Measurements from ENCODE around the gene CACNA1I. TPM values are rescaled to one million over a fixed set of nuclear protein-coding genes. Genes with fewer than 3 reads are reported as not detected.

Gene CACNA1I
- total and polyA plus RNA-seq, 2 donors (not counting 1 experiment from before 2014, with no cell fraction given) = 0.07 to 0.25 TPM

DNA sequence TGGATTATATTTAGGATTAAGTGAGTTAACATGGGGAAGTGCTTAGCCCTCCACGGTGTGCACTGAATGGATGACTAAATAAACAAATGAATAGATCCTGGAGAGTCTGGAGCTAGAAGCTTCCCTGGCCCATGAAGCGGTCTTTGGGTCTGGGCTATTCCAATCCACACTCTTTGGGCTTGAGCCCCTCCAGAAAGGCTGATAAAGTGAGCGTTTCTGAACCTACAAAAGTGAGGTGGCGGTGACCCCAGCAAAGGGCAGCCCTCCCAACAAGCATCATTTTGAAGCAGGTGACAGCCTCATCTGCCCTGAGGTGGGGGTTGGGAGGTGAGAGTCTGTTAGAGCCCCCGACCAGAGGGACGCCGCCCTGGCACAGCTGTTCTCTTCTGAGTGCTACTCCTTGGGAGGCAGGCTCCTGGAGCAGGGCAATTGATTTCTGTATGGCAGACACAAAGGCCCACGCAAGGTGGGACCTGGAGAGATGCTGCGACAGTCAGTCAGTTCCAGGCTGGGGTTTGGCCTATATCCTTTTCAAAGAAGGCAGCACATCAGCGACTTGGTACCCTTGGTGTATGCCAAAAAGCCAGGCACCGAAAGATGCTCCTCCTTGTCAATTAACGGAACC is 157.8 kb downstream of the CACNA1I start:
- H3K9ac ChIP-seq (ENCODE audit: low read length) = no peak overlapping the region
- peaks cover 0 to 11% (median 5%) of the 10 kb centered on the region in 4 experiments for H3K27me3 ChIP-seq (replicated peaks in 1 of 4; ENCODE audit: control extremely low read depth in 1 of 4, control insufficient read depth in 3 of 4, insufficient read depth in 4 of 4, low read length in 3 of 4)
- H3K27me3 Mint-ChIP-seq = peaks cover 16% of the 10 kb centered on the region
- DNase-seq (no peak), ATAC-seq (ENCODE audit: low read depth) (no peak)
- intact Hi-C loops (cut with micrococcal nuclease) = no loop called here
- H3K4me1 ChIP-seq (ENCODE audit: control insufficient read depth in 2 of 2, insufficient read depth in 2 of 2, low read length in 2 of 2) = no peaks in the 10 kb centered on the region
- H3K4me1 Mint-ChIP-seq = no peaks in the 10 kb centered on the region
- H3K36me3 ChIP-seq (replicated peaks in 1 of 2; ENCODE audit: control extremely low read depth in 1 of 2, control insufficient read depth in 1 of 2, extremely low read depth in 1 of 2, insufficient read depth in 2 of 2, low read length in 1 of 2) = no peaks in the 10 kb centered on the region
- no peak overlapping the region for H3K4me2 ChIP-seq (replicated peaks; ENCODE audit: low read depth, low read length, poor library complexity, severe bottlenecking)
- no peak overlapping the region for H2AFZ ChIP-seq (ENCODE audit: insufficient read depth, low read depth, low read length, poor library complexity, severe bottlenecking)
- no peaks in the 10 kb centered on the region for H3K9me3 Mint-ChIP-seq (ENCODE audit: insufficient read depth)
- CTCF ChIA-PET = no interaction called here
- H3K4me3 Mint-ChIP-seq = no peak overlapping the region
- H3K27ac ChIP-seq (ENCODE audit: low read length in 2 of 2) = no peak overlapping the region
- POLR2A ChIA-PET = no interaction called here
- no peaks in the 10 kb centered on the region for H3K79me2 ChIP-seq (ENCODE audit: control insufficient read depth, insufficient read depth, low read length)
- WGBS (ENCODE audit: insufficient coverage) = 86% methylated on average over 12 of the region's 12 CpGs
- TF ChIP-seq, protein P1, sequence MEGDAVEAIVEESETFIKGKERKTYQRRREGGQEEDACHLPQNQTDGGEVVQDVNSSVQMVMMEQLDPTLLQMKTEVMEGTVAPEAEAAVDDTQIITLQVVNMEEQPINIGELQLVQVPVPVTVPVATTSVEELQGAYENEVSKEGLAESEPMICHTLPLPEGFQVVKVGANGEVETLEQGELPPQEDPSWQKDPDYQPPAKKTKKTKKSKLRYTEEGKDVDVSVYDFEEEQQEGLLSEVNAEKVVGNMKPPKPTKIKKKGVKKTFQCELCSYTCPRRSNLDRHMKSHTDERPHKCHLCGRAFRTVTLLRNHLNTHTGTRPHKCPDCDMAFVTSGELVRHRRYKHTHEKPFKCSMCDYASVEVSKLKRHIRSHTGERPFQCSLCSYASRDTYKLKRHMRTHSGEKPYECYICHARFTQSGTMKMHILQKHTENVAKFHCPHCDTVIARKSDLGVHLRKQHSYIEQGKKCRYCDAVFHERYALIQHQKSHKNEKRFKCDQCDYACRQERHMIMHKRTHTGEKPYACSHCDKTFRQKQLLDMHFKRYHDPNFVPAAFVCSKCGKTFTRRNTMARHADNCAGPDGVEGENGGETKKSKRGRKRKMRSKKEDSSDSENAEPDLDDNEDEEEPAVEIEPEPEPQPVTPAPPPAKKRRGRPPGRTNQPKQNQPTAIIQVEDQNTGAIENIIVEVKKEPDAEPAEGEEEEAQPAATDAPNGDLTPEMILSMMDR (IDR thresholded peaks at IDR 0.05) = no peak
- TF ChIP-seq EZH2 (IDR thresholded peaks at IDR 0.05; ENCODE audit: borderline replicate concordance, insufficient read depth, low read depth, low read length, poor library complexity, severe bottlenecking) = no peak
- no peaks in the 10 kb centered on the region for H4K20me1 ChIP-seq (ENCODE audit: control insufficient read depth, insufficient read depth, low read length, poor library complexity, severe bottlenecking)
- H3K27ac Mint-ChIP-seq = no peak overlapping the region
- peaks cover 0 to 2% (median 0%) of the 10 kb centered on the region in 3 donors for H3K9me3 ChIP-seq (ENCODE audit: control extremely low read depth in 1 of 3, control insufficient read depth in 2 of 3, insufficient read depth in 1 of 3, low read length in 2 of 3)
- H3K4me3 ChIP-seq (ENCODE audit: control extremely low read depth in 1 of 5, extremely low read depth in 1 of 5, insufficient read depth in 1 of 5, low read depth in 2 of 5, low read length in 4 of 5) = no peak overlapping the region

DNA sequence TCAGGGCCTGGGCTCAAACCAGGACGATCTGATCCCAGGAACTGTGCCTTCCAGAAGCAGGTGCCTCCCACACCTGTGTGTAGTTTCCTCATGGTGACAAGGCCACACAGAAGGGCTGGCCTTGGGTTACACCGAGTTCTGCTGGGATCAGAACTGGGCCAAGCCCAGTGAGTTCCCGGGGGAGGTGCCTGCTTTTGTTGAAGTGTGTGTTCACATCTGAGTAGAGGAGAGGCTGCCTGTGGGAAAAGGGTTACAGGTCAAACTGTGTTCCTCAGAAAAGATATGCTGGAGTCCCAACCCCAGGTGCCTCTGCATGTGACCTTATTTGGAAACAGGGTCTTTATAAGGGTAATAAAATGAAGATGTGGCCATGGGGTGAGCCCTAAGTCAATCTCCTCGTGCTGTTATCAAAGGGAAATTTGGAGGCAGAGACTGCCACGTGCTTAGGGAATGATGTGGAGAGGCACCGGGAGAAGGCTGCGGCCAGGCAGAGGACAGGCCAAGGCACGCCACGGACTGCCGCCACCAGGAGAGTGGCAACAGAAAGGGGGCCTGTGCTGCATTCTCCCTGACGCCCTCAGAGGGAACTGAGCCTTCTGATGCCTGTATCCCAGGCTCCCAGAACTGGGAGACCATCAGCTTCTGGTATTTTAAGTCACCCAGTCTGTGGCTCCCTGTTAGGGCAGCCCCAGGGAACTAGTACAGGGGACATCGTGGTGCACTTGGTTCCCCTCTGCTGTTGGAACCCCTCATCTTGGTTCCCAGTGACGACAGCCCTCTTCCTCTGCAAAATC is 158.8 kb downstream of the CACNA1I start:
- H3K4me3 ChIP-seq (ENCODE audit: control extremely low read depth in 1 of 5, extremely low read depth in 1 of 5, insufficient read depth in 1 of 5, low read depth in 2 of 5, low read length in 4 of 5) = no peak overlapping the region
- H3K9ac ChIP-seq (ENCODE audit: low read length) = no peak overlapping the region
- no peak overlapping the region for H3K4me3 Mint-ChIP-seq
- TF ChIP-seq, protein P1 (IDR thresholded peaks at IDR 0.05) = no peak
- no peak for TF ChIP-seq EZH2 (IDR thresholded peaks at IDR 0.05; ENCODE audit: borderline replicate concordance, insufficient read depth, low read depth, low read length, poor library complexity, severe bottlenecking)
- no peaks in the 10 kb centered on the region for H3K79me2 ChIP-seq (ENCODE audit: control insufficient read depth, insufficient read depth, low read length)
- CTCF ChIA-PET = no interaction called here
- intact Hi-C loops (cut with micrococcal nuclease) = no loop called here
- H3K4me1 Mint-ChIP-seq = no peaks in the 10 kb centered on the region
- POLR2A ChIA-PET = no interaction called here
- H3K9me3 ChIP-seq (ENCODE audit: control extremely low read depth in 1 of 3, control insufficient read depth in 2 of 3, insufficient read depth in 1 of 3, low read length in 2 of 3) = peaks cover 0 to 2% (median 0%) of the 10 kb centered on the region in 3 donors
- H3K27ac ChIP-seq (ENCODE audit: low read length in 2 of 2) = no peak overlapping the region
- H3K27ac Mint-ChIP-seq = no peak overlapping the region
- peaks cover 0 to 13% (median 5%) of the 10 kb centered on the region in 4 experiments for H3K27me3 ChIP-seq (replicated peaks in 1 of 4; ENCODE audit: control extremely low read depth in 1 of 4, control insufficient read depth in 3 of 4, insufficient read depth in 4 of 4, low read length in 3 of 4)
- H3K4me2 ChIP-seq (replicated peaks; ENCODE audit: low read depth, low read length, poor library complexity, severe bottlenecking) = no peak overlapping the region
- no peak overlapping the region for H2AFZ ChIP-seq (ENCODE audit: insufficient read depth, low read depth, low read length, poor library complexity, severe bottlenecking)
- no peaks in the 10 kb centered on the region for H3K36me3 ChIP-seq (replicated peaks in 1 of 2; ENCODE audit: control extremely low read depth in 1 of 2, control insufficient read depth in 1 of 2, extremely low read depth in 1 of 2, insufficient read depth in 2 of 2, low read length in 1 of 2)
- 85% methylated on average over 11 of the region's 13 CpGs for WGBS (ENCODE audit: insufficient coverage)
- no peaks in the 10 kb centered on the region for H3K9me3 Mint-ChIP-seq (ENCODE audit: insufficient read depth)
- no peaks in the 10 kb centered on the region for H4K20me1 ChIP-seq (ENCODE audit: control insufficient read depth, insufficient read depth, low read length, poor library complexity, severe bottlenecking)
- H3K27me3 Mint-ChIP-seq = peaks cover 16% of the 10 kb centered on the region
- ATAC-seq (ENCODE audit: low read depth) = no peak
- H3K4me1 ChIP-seq (ENCODE audit: control insufficient read depth in 2 of 2, insufficient read depth in 2 of 2, low read length in 2 of 2) = no peaks in the 10 kb centered on the region
- no peak for DNase-seq

All from B cell (primary cell).